GM19193 (cell line): ENCODE results near the gene PDGFB.

Experiments
- POLR2A ChIP-seq: IDR thresholded peaks from 4 replicates; pipeline ENCODE4 v1.6.1; 2011; ENCODE audit not compliant: insufficient read depth, insufficient read length; ENCODE audit errors: extremely low read depth

PDGFB gene

GRCh38 chr22:39232806-39233709 lies 11.7 kb downstream of the PDGFB start:
- no peak for TF ChIP-seq POLR2A

- TF ChIP-seq POLR2A = no peak
Measured at GRCh38 chr22:39232246-39232645, 12.5 kb downstream of the PDGFB start.

GRCh38 chr22:39231197-39231950 lies 13.4 kb downstream of the PDGFB start:
- no peak for TF ChIP-seq POLR2A

- TF ChIP-seq POLR2A = no peak
Measured at GRCh38 chr22:39230261-39231196, 14.3 kb downstream of the PDGFB start.

GRCh38 chr22:39229688-39230260 lies 15.0 kb downstream of the PDGFB start:
- no peak for TF ChIP-seq POLR2A

- no peak for TF ChIP-seq POLR2A
Measured at GRCh38 chr22:39229075-39229474, 15.7 kb downstream of the PDGFB start.

GRCh38 chr22:39227542-39228272 lies 17.1 kb downstream of the PDGFB start:
- no peak for TF ChIP-seq POLR2A

GRCh38 chr22:39226353-39226752 lies 18.4 kb downstream of the PDGFB start:
- TF ChIP-seq POLR2A = no peak

GRCh38 chr22:39225591-39225990 lies 19.2 kb downstream of the PDGFB start:
- no peak for TF ChIP-seq POLR2A

GRCh38 chr22:39224550-39224949 lies 20.2 kb downstream of the PDGFB start:
- no peak for TF ChIP-seq POLR2A

GRCh38 chr22:39223091-39223710 lies 21.6 kb downstream of the PDGFB start:
- TF ChIP-seq POLR2A = no peak

- no peak for TF ChIP-seq POLR2A
Measured at GRCh38 chr22:39221999-39222686, 22.6 kb downstream of the PDGFB start.
